ENCODE measurements around the gene TPCN2.

Gene TPCN2

DNA sequence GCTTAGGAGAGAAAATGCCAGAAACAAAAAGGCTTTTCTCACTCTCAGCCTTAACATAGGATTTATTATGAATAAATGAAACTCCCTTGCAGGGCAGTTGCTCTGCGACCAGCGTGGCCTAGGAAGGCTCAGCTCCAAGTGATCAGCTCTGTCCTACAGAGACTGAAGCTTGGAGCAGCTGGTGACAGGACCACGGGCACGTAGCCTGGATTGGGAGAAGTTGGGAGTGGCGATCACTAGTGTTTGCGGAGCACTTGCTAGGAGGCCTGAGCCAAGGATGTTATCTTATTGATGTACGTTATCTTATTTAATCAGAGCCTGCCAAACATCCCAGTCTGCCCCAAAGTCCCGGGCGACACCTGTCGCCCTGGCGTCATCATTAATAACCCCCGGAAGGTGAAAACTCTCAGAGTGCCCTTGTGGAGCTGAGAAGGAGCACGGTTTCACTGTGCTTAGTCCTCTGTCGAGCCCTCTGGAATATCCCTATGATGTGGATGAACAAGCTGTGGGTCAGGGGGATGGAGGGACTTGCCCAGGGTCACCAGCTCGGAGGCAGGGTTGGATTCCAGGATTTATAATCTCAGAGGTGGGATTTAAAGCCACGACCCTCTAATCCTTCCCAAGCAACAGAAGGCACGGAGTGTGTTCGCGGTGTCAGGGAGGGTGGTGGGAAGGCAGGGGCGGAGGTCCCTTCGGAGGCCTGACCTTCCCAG is 66.2 kb downstream of the TPCN2 start:
- no peak for DNase-seq

DNA sequence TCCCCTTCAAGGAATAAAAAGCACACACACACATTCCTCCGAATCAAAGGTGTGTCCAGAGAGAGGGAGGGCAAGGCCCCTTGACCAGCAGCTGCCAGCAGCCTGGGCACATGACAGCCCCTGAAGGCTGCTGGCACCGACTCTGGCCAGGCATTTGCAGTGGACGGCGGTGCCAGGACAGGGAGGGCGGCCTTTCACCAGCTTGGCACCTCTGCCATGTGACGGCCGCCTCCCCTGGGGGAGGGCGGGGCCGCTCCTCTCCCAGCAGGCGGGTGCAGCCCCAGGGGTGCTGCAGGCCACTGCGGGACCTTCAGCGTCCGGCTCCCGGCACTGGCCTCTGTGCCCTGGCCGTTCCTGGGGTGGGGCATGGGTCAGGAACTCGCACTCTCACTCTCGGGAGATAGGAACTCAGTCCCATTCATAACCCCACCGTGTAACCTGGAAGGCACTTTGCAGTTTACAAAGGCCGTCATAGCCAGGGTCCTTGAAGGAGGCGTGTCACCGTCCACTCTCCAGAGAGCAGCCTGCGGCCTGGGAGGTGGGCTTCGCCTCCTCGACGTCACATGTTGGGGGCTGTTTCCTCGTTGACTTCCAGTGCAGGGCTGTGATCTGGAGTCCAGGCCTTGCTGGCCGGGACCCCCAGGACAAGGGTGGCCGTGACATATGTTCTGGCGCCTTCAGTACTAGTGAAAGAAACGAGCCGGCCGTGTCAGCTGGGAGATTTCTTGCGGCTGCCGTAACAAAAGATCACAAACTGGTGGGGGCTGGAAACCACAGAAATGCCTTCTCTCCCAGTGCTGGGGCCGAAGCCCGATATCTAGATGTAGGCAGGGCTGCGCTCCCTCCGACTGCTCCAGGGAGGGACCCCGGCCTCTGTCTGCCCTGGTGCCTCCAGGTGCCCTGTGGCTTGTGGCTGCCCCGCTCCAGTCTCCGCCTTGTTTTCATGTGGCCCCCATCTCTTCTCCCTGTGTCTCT is 67.1 kb downstream of the TPCN2 start:
- no peak for DNase-seq

DNA sequence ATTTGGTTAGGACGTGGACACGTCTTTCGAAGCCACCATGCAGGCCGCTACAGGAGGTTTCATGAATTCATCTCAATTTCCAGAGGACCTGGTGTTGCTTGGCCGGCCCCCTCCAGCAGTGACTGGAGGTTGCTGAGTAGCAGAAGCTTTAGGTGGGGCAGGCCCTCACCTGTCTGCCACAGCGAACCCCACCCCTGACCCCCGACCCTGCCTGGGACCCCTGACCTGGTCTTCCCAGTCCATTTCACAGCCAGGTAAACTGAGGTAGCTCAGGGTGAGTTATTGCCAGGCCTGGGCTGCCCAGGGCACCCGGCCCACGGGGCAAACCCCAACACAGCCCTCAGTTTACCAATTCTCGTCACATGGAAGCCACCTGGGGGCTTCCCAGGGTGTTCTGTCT is 67.9 kb downstream of the TPCN2 start:
- no peak for DNase-seq

DNA sequence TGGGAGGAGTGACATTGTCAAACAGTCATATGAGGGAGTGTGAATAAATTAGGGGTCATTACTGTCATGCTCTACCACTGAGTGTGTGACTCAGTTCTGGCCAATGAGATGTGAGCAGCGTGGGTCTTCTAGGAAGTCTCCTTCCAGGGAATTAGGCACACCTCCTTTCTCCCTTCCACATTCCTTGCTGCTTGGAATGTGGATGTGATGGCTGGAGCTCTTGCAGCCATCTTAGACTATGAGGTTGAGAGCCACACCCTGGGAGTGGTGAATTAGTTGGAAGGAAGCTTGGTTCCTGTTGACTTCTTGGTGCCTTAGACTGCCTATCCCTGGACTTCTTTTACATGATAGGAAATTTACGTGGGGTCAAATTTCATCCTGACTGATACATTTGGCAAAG is 70.5 kb downstream of the TPCN2 start:
- no peak for DNase-seq

DNA sequence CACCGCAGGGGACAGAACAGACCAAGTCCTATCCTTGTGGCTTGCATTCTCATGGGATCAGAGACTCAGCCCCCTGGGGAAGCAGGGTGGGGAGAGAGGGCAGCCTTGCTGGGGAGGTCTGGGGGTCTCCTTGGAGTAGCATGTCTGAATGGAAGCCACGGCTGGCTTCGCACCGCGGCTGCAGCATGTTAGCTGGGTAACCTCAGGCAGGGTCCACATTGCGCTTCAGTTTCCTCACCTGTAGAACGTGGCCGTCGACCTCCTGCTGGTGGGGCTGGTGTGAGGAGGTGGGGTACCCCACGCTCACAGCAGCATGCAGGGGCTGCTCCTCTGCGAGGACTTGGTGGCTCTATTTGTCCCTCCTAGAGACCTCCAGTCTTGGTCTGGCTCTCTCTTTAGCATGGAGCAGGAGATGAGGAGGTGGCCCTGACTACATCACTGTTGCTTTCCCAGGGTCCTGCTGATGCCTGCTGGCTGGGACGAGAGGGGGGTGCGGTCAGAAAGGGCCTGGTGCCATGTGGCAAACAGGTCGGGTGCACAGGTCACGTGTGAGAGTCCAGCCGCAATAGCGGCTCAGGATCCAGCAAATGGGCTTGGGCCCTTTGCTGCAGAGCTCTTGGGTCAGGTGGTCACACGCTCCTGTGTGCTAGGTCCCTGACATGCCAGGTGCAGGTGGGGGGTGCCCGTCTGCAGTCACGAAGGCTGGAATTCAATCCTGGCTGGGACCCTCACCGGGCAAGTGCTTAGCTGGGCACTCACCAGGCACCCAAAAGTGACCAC is 71.6 kb downstream of the TPCN2 start:
- DNase-seq = no peak

DNA sequence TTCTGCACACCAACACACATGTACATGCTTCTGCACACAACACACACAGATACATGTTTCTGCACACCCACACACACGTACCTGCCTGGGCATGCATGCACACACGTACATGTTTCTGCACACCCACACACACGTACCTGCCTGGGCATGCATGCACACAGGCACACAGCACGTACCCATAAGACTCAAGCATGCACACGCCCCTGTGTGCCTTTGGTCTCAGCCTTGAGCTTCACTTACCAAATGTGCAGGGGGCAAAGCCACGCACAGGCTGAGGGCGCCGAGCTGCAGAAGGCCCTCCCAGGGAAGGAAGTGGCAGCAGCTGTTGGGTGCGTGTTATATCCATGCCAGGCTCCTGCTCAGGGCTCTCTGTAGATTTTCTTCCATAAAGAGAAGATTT is 72.3 kb downstream of the TPCN2 start:
- no peak for DNase-seq

DNA sequence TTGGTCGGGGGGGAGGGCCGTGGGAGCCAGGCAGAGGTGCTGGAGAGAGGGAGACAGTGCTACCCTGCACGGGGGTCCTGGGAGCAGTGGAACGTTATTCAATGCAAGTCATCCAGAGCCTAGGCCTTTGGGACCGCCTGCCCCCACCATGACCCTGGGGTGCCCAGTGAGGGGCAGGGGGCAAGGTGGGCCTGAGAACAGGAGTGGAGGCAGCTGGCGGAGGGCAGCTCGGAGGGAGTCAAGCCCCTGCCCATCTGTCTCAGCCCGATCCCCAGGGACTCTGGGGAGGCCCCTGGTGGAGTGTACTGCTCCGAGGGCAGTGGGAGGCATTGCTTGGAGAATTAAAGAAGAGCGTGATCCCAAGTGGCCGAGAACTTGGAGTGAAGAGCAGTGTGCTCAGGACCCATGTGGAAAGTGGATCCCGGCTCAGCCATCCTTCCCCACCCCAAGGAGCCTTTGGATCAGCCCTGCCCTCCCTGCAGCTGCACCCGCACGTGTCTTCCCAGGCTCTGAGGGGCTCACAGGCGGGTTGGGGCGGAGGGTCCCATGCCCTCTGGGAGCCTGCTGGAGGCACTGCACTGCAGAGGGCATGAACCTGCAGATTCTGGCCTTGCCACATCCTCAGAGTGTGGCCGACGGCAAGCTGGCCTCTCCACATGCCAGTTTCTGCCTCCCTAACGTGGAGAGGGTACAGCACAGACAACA is 73.0 kb downstream of the TPCN2 start:
- DNase-seq = no peak

DNA sequence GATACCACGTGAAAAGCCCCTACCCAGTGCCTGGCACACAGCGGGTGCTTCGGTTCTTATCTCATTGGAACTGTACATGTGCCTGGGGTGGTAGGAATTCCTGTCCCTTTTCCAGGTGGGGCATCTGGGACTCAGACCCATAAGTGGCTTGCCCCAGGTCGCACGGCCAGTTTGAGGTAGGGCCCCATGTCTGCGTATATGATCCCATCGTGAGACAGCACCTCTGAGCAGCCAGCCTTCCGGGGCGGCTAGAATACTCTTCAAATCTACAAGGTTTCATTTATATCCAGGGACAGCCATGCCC is 73.5 kb downstream of the TPCN2 start:
- DNase-seq = no peak

DNA sequence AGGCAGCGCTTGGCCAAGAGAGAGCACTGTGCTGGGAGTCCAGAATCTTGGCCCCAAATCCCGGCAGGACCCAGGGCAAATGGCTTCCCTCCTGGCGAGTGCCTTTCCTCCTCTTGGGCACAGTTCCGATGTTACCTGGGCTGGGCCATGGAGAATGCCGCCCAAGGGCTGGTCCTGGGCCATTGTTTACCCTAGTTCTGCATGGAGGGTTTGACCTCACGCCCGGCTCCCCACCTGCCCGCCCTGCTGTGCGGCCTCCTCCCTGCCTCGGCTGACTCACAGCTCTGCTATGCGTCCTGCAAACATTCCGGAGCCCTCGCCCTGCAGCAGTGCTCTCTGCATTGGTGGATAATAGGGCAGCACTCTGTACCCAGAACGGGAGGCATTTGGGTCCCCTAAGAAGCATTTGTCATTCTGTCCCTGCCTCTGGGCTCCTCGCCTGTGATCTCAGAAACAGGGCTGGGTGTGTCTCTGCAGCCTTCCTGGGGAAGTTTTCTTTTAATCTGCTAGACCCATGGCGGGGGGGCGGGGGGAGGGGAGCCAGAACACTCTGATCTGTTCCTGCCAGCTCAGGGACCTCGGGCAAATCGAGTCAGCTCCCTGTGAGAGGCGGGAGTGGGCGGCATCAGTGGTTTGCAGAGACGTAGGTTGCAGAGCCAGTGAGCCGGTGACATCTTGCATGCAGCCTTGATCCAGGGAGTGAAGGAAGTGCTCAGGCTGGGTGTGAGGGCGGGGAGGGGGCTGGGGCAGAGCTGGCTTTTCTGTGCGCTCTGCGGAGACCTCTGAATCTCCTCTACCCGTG is 74.1 kb downstream of the TPCN2 start:
- DNase-seq = no peak

DNA sequence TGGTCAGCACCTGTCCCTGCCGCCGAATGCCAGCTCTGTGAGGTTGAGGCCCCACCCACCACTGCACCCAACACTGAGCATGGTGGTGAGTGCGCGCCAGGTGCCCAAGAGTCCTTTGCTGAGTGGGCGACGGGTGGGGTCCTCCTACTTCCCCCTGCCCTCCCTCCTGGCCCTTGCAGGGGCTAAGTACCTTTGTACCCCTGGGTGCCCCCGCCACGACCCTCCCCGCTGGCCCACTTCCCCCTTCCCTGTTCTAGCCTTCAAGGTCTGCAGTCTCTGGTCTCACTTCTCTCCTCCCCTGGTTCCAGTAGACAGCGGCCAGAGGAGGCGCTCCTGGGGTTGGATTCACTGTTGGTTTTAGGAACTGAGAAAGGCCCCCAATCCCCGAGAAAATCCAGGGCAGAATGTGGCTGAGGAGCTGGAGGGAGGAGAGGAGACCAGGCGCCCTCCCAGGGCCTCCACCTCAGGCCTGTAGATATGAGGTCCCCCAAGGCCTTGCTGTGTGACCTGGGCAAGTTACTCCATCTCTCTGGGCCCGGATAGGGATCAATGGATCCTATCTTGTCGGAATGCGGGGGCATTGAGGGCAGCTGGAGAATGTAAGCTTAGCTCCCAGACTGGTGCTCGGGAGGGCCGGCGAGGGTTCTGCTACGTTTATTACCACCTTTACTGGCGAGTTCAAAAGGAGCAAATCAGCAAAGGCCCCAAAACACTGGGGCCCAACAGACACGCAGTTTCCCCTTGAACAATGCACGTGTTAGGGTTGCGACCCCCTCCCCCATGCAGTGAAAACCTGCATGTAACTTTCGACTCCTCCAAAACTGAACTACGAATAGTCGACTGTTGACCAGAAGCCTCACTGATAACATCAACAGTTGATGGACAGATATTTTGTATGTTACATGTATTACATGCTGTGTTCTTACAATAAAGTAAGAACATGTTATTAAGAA is 75.1 kb downstream of the TPCN2 start:
- DNase-seq = no peak

DNA sequence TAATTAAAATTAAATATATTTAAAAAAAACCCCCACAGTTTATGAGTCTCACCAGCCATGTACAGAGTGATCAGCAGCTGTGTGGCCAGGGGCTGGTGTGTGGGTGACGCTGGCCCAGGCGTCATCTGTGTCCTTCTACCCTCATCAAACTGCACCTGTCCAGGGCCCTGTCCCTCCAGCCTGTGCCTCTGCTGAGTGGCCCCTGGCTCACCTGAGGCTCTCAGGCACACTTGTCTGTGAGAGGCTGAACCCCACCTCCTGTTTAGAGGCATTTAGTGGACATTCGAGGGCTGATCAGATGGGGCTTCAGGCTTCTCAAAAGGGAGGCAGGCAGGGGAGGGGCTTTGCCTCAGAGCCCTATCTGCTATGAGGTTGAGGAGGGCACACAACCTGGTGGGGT is 77.1 kb downstream of the TPCN2 start:
- no peak for DNase-seq

DNA sequence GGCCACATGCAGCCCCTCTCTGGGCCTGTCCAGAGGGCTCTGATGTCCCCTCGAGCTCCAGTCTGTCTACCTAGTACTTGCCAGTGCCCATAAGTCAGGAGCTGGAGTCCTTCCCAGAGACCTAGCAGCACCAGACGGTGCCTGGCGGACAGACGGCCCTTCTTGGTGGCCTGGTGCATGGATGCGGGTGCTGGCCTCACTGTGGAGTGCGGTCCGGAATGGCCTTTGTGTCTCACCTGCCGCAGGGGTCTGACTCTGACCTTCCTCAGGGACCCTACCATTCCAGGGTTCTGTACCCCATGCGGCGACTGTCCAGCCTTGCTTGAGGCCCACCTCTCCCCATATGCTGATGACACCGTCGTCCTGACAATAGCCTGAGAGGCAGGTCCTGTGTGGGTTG is 77.6 kb downstream of the TPCN2 start:
- no peak for DNase-seq

DNA sequence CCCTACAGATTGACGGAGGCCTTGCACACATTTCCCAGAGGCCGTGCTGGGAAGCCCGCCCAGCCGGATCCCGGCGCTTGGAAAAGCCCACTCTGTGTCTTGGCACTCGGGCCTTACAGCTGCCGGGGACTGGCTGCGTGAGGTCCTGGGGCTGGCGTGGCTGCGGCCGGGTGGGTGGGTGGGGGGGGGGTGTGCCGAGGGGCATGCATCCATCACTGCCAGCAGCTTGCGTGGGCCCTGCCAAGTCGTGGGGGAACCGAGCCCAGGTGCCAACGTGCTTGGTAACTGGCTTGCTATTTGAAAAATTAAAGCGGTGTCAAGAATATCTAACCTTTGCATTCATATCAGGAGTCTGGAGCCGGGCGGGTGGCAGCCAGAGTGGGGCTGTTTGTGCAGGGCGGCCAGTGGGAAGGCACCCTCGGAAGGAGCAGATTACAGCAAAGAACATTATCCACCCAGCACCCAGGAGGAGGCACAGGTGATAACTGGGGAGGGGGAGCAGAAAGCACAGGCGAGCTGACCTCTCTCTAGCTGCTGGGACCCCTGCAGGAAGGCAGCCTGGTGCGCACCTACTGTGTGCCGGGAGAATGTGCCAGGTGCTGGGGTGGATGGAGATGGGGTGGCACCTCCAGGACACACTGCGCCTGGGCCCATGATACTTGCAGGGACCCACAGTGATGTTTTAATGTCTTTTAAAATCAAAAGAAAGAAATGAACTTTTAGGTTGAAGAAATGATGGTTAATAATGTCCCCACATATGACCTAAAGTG is 78.5 kb downstream of the TPCN2 start:
- no peak for DNase-seq

DNA sequence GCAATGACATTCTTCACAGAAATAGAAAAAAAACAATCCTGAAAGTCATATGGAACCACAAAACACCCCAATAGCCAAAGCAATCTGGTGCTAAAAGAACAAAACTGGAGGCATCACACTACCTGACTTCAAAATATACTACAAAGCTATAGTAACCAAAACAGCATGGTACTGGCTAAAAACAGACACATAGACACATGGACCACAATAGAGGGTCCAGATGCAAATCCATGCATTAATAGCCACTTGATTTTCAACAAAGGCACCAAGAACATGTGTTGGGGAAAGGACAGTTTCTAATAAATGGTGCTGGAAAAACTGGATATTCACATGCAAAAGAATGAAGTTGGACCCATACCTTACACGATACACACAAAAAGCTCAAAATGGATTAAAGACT is 79.2 kb downstream of the TPCN2 start:
- DNase-seq = no peak

DNA sequence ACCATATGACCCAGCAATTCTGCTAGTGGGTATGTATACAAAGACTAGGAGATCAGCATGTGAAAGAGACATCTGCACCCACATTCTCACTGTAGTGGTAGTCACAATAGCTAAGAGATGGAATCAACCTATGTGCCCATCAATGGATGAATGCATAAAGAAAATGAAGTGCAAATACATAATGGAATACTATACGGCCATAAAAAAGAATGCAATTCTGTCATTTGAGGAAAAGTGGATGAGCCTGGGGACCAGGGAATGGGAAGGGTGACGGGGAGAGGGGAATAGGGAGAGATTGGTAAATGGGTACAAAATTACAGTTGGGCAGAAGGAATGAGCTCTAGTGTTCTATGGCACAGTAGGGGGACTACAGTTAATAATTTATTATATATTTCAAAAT is 80.3 kb downstream of the TPCN2 start:
- no peak for DNase-seq

DNA sequence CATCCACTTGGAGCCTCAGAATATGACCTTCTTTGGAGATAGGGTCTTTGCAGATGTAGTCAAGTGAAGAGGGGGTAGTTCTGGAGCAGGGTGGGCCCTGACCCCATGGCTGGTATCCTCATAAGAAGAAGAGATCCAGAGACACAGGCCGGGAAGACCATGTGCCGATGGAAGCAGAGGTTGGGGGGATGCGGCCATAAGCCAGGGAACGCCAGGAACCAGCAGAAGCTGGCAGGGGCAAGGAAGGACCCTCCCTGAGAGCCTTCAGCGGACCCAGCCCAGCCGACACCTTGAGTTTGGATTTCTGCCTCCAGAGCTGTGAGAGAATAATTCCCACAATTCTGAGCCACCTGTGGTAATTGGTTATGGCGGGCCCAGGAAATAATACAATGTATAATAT is 80.9 kb downstream of the TPCN2 start:
- DNase-seq = no peak

DNA sequence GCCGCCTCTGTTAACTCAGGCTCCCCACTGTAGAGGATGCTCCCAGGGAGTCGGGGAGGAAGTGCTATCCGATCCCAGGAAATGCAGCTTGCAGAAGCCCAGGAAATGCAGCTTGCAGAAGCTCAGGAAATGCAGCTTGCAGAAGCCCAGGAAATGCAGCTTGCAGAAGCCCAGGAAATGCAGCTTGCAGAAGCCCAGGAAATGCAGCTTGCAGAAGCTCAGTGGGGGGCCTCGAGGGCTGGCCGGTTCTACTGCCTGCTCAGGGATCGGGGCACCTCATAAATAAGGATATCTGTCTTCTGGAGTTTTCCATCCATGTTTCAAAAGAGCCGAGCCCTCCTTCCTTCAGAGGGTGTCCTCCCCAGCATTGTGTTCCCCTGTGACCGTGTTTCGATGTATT is 81.9 kb downstream of the TPCN2 start:
- DNase-seq = no peak

DNA sequence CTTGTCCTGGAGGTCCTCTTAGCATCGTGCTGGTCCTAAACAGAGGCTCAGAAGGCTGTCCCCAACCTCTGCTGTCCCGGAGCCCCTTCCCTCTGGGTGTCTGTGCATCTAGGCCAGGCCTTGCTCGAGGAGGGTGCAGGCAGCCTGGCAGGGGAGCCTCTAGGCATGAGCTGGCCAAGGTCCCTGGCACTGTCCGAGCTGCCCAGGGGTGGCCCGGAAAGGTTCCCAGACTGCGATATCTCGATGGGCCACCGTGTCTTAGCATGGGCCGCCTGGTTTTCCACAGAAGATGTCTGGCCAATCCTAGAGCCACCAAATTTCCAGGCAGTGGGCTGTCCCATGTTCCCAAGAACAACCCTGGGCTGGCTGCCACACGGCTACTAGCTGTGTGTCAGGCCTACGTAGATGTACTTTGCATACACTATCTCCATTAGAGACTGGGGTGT is 82.4 kb downstream of the TPCN2 start:
- no peak for DNase-seq

DNA sequence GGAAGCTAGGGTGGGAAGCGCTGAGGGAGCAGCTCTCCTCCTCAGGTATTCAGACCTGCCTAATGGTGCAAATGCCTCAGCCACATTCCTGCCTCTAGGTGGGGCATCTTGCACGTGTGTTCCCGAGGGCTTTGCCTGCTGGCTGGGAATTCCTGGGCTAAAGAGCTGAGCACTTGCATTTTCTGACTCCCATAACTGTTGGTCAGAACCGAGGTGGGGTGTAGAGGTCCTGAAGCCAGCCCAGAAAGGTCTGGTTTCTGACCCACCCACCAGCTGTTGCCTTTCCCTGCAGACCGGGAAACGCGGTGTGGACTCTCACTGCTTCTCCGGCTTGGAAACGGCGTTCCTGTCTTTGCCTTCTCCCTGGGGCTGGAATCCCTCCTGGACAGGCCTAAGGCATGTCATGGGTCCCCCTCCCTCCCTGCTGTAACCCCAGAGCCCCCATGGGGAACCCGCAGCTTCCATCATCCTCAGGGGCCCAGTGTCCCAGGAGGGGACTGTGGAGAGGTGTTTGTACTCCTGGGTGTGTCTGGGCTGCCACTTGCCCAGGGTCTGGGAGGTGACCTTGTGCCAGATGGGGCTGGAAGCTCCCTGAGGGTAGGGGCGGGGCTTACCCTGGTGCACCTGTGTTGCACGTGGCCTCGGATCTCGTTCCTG is 83.0 kb downstream of the TPCN2 start:
- no peak for DNase-seq

DNA sequence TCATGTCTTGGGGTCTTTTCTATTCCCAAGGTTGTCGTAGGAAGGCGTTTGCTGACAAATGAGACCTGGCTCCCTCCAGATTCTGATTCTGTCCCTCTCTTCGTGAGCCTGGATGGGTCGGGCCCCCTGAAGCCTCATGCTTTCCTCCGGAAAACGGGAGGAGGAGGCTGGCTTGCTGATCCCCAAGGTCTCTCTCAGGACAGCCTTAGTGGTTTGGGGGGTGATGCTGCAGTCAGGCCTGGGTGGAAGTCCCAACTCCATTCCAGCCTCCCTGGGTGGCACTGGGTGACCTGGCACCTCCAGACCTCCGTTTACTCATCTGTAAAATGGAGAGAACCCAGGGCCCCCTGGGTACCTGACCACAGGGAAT is 83.6 kb downstream of the TPCN2 start:
- no peak for DNase-seq
